GM19468 (cell line): Measurements from ENCODE around the gene SLC29A2.

Experiments
- ATAC-seq: cut with Tn5 transposase; IDR thresholded peaks from one replicate; pipeline ENCODE4 v1.9.1; 2021; ENCODE audit warnings: mild to moderate bottlenecking, moderate library complexity, moderate number of reproducible peaks; ENCODE audit not compliant: unreplicated experiment; ENCODE audit errors: extremely low read depth

The SLC29A2 gene, protein sequence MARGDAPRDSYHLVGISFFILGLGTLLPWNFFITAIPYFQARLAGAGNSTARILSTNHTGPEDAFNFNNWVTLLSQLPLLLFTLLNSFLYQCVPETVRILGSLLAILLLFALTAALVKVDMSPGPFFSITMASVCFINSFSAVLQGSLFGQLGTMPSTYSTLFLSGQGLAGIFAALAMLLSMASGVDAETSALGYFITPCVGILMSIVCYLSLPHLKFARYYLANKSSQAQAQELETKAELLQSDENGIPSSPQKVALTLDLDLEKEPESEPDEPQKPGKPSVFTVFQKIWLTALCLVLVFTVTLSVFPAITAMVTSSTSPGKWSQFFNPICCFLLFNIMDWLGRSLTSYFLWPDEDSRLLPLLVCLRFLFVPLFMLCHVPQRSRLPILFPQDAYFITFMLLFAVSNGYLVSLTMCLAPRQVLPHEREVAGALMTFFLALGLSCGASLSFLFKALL

DNA sequence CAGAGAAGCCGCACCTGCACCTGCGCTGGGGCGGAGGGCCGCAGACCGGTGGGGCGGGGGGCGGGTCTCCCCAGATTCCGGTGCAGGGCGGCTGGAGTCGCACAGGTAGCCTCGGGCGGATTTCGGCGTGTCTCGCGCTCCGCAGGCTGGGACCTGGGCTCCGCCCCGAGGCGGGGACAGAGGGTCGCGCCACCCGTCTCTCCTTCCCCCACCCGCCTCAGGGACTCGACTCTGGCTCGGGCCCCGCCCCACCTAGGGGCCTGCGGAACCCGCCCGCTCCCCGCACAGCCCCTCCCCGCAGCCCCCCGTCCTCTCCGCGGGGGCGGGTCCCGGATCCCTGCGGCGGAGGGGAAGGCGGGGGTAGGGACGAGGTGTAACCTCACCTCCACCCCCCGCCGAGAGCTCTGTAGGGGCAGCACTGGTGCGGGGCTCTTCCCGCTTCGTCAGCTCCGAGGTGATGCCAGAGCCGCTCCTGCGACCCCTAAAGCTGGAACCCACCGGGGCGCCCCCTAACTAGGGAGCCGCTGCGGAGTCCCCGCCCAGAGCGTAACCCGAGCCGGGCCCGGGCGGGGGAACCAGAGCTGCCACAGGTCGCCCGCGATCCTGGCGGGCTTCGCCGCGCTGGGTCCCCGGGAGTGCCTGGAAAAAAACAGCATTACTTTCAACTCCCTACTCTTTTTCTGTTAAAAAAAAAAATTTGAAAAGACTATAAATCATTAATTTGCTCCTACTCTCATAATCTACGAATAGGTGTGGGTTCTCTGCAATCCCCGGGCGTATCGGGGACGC is at the start of gene SLC29A2:
TSS of gene SLC29A2 (minus strand) at position 134 of the 789 bp plus-strand sequence. CDS start 169 bp downstream, outside the sequence.
- ATAC-seq, result no peak

DNA sequence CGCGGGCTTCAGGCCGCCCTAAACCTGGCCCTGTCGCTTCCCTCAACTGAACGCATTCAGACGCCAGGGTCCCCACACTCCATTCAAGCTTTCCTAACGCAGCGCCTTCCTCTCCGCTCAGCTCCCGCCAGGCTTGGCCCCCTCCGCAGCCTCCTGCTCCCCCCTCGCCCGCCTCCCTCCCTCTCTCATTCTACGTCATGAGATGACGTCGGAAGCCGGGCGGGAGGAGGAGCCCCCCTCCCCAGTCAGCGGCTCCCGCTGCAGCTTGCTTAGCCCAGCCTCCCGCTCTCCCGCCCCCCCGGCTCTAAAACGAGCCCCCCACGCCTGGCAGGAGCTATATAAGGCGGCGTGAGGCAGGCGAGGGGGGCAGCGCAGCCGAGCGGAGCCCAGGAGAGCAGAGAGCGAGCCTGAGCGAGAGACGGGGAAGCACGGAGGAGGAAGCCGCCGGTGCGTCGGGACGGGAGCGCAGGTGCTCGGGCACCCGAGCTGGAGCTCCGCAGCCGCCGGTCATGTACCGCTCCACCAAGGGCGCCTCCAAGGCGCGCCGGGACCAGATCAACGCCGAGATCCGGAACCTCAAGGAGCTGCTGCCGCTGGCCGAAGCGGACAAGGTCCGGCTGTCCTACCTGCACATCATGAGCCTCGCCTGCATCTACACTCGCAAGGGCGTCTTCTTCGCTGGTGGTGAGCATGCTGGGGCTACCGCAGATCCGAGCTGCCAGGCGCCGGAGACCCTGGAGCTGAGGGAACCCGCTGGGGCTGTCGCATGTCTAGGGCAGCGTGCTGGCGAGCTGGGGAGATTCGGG is 49.3 kb upstream of the SLC29A2 start, which contains the start of gene NPAS4:
TSS of gene NPAS4 (plus strand) at position 365 of the 806 bp plus-strand sequence. CDS start at position 510, 145 bp downstream.
- no peak for ATAC-seq

DNA sequence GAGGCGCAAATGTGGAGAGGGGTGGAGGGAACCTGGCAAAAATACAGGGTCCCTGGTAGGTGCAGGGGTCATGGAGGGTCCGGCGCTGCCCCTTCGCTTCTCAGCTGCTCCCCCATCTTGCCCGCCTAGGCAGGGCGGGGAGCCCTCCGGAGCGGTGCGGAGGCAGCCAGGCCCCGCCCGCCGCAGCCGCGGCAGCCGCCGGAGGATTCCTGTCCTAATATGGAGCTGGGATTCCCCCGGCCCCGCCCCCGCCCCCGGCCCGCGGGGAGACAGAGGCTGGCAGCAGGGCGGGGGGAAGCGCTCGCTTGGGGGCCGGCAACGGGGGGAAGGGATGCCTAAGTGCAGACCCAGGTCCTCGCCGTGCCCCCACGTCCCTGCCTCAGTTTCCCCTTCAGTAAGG is 48.3 kb upstream of the SLC29A2 start:
- ATAC-seq, result no peak

DNA sequence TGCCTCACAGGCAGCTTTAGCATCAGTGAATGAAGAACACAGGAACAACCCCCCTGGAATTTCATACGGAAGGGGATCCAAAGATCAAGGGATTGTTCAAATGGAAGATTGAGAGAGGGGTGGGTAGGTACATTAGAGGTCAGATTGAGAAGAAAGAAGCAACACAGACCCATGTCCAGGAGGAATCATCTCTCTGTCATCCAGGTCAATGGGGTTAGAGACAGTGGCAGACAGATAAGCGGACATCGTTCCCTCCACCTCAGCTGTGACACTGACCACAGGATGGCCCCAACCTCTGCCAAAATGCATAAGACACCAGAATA is 47.4 kb upstream of the SLC29A2 start:
- no peak for ATAC-seq

DNA sequence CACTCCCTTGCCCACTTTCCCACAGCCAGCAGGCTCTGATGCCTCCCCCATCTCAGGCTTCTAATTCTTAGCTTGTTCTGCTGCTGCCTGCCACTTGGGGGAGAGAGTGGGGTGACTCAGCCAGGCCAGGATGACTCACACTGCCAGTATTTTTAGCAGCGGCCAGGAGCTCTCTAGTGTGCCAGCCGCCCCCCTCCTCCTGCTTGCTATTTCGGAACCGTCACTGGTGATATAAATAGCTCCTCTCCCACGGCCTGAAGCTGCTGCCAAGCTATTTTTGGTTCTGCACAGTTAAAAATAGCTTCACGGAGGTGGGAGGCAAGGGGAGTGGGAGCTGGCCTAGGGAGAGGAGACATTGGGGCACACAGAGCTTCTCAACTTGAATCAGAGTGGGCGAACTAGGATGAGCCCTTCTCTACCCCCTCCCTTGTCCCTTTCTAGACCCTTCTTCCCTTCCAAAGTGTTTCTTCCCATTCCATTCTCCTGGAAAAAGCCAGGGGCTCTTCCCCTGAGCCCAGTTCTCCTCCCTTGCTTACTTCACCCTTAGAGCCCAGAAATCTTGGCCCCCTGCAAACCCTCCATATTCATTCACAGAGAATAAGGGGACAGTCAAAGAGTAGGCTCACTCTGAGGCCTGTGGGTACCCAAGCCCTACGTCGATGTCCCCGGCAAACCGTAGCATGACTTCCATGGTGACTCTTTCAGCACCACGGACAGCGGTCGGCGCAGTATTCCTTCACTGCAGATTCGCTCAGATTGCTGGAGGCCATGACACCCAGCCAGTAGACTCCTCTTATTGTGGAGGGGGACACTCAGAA is 46.8 kb upstream of the SLC29A2 start:
- no peak for ATAC-seq

DNA sequence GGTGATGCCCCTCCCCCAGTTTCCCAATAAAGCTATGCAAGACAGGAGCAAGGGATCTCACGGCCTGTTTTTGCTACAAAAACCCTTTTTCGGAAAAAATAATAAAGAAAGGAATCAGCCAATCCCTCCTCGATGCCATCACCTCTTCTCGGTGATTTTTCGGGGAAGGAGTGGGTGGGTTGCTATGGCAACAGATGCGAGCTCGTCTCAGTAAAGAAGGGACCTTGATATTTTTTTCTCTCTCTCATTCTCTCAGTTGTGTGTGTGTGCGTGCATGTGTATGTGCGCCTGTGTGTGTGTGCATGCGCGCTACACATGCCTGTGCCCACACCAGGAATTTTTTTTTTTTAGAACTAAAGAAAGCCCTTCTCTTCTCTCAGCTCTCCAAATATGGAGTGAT is 45.4 kb upstream of the SLC29A2 start:
- no peak for ATAC-seq

DNA sequence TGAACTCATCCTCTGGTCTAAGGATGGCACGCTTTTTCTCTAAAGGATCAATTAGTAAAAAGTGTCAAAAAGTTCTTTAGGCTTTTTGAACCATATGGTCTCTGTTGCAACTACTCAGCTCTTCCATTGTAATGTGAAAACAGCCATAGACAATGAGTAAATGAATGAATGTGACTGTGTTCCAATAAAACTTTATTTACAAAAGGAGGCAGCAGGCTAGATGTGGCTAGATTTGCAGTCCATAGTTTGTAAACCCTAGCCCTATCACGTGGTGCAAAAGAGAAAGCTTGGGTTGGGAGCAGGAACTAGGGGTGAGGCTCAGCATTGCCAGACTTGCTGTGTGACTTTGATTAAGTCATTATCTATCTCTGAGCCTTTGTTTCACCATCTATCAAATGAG is 43.9 kb upstream of the SLC29A2 start:
- ATAC-seq, result no peak

DNA sequence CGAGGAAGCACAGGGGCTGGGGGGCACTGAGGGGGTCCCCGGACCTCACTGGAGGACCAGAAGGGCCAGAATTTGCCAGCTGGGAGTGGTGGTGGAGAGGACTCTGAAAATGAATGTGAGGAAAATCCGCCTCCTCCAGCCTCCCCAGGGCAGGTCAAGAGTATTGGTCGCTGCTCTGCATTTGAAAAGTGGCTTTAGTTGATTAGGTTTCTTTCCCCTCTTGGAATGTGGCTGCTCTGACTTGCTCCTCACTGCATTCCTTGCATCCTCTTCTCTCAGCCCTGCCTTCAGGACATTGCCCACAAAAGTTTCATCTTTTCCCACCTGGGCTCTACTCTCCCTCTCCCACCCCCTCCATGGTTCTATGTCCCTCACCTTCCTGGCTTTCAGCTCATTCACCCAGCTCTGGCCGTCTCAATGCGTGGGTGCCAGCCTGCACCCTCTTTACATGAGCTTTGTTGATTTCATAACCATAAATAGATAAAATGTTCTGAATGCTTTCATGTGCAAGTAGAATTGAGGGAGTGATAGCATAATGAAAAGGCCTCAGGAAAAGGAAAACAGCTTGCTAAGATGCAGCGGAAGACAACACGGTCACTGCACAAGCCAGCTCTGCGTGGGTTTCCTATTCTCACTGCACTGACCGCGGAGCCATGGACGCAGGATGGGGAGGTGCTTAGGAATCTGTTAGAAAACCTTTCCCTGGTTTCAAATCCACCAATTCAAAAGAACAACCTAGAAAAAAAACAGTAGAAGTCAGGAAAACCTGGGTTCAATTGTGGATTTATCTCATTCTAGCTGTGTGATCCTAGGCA is 42.8 kb upstream of the SLC29A2 start:
- ATAC-seq, result no peak

DNA sequence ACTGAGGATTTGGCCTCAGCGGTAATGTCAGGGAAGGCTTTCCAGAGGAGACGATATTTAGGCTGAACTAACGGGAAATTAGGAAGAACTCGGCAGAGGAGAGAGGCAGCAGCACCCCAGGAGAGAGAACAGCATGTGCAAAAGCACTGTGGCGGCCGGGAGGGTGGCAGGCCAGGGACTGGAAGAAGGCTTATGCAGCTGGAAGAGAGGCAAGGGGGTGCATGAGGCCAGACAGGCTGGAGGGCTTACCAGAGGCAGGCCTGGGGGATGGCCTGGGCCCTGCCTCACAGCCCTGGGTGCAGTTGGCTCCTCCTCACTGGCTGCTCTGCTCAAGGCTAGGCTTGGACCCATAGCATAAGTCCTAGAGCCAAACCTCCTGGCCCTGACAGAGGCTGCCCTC is 41.6 kb upstream of the SLC29A2 start:
- no peak for ATAC-seq

DNA sequence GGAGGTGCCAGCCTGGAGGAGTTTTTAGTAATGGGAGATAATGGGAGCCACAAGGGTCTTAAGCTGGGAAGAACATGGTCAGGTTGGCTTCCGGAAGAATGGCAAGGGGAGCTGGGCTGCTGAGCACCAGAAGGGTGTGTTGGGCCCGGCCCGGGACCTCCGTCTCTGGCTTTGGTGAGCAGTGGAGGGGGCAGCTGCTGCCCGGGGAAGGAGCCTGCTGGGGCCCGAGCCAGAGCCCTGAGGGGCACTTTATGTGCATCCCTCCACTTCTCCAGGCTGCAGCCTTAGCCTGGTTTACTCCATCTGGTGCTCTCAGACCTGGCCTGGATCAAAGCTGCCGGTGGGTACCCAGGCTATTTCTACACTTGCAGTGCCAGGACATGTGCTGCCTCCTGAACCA is 40.5 kb upstream of the SLC29A2 start:
- no peak for ATAC-seq

DNA sequence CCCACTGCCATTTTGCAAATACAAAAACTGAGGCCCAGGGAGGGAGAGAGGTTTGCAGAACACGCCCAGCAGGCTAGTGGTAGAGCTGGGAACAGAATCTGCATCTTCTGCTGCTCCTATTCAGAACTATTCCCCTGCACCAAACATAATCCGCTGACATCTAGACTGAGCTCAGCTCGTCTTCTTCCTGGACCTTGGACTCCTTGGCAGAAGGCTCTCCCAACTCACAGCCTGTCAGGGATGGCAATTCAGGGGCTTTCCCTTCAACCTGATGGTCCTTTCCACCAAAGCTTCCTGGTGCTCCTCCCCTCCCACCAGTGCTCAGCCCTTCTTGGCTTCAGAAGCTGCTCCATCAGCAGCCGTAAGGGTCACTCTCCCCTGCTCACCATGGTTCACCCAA is 39.8 kb upstream of the SLC29A2 start:
- no peak for ATAC-seq

DNA sequence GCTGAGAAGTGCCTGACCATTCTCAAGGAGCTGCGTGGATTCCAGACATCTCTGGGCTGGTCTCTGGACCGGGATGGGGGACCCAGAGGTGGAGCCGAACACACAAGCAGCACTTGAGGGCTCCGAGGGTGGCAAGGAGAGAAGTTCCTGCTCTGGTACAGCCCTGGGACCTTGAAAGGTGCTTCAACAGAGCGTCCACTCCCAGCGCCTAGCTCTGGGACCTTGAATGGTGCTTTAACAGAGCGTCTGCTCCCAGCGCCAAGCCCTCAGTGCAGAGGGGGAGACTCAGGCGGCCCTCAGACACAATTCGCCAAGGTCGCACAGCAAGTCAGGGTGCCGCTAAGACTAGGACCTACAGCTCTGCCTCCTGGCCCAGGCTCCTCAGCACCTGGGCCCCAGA is 38.6 kb upstream of the SLC29A2 start:
- no peak for ATAC-seq

DNA sequence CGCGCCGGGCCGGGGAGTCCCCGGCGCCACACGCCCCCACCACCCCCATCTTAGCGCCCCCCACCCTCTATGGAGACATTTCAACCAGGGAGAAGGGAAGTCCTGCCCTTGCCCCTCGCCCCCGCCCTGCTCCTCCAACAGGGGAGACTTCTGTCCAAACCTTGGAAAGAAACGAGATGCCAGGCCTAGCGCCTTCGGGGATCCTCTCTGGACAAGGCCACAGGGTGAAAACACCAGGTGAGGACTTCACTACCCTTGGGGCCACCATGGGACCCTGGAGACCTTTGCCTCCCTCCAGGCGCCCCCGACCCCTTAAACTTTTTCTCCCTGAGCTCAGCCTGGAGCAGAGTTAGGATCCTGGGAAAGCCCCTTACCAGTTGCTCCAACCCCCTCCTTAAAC is 37.7 kb upstream of the SLC29A2 start:
- ATAC-seq, result no peak

DNA sequence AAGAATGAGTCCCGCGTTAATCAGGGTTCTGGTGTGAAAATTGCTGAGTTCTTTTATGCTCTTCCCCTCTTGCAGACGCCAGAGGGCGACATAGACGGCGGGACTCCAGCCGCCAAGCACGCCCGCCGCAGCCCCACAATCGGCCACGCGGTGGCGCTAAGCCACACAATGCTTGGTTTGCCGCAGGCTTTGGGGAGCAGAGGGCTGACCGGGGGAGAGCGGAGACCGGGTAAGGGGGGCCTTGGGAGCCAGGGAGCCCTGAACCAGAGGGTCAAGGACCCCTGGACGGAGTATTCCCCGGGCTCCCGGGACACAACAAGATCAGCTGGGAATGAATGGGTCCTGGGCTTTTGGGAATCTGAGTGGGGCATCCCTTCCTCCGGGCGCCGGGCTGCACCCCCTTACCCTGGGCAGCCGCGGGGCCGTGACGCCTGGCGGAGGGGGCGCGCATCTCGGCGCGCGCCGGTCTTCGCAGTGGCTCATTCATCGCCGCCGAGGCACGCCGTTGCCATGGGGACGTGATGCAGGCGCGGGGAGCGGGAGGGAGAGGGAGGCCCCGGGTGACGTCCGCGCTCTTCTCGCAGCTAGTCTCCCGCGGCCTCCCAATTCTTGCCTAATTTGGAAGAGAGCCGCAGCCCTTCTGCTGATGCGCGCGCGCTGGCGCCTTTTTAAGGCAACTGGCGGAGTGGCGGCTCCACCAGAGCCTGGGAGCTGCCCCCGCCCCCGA is 37.1 kb upstream of the SLC29A2 start:
- ATAC-seq, result no peak

DNA sequence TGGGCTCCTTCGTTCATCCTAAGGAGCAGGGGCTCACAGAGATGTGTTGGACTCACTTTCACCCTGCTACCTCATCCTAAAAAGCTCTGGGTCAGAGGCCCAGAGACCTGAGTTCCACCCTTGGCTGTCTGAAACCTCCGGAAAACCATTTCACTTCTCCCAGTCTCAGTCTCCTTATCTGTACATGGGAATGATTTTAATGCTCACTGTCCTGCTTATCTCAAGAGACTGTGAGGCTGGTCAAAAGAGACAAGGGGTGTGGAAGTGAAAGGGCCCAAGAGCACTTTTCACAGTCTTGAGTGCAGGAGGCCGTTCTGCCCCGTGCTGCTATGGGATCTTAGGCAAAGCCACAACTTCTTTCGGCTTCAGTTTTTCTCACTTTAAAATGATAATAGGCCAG is 36.1 kb upstream of the SLC29A2 start:
- no peak for ATAC-seq

DNA sequence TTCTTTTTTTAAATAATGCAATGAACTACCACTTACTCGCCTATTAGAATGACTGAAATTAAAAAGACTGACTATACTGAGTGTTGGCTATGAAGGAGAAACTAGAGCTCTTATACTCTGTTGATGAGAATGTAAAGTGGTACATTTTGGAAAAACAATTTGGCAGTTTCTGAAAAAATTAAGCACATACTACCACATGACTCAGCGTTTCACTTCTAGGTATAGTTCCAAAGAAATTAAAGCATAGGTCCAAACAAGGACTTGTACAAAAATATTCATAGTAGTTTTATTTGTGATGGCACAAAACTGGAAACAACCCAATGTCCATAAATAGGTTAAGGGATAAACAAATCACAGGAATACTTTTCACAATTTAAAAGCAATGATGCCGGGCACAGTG is 22.4 kb upstream of the SLC29A2 start:
- no peak for ATAC-seq

DNA sequence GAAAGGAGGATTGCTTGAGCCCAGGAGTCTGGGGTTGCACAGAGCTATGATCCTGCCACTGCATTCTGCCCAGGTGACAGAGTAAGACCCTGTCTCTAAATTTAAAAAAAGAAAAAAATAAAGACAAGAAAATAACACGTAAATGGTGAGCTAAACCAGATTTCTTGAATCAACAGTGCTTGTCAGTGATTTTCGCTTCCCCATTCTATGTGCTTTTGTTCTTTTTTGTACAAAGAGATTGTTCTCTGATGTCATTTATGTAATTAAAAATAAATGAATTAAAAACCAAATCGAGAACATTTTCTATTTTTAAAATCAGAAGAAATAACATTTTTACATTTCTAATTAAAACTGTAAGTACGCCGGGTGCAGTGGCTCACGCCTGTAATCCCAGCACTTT is 19.8 kb upstream of the SLC29A2 start:
- ATAC-seq, result no peak

DNA sequence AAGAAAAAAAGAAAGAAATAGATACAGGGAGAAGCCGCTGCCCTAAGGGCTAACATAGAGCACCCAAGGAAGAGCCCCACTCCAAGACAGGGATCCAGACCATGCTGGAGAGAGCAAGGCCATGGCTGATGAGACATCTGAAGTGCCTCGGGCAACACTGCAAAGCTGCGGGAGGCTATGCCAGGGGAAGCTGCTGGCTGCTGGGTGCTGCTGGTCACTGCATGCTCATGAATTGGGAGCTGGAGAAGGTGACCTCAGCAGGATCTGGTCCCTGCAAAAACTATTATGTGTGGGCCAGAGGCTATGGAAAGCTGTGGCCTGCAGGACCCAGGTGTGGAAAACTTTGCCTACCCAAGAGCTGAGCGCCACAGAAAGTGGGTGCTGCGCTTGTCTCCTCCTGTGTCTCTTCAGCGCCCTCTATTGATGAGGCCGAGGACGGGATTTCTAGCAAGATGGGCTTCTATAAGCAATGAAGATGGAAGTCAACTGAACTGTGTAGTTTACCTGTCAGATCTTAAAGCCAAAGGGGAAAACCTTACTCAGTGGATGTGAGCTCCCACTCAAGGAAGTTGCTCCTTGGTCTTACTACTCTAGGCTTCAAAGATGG is 17.3 kb upstream of the SLC29A2 start:
- ATAC-seq, result no peak
